RWPE1 (cell line): ENCODE results near the gene ZCCHC24.

Experiments used
- CTCF ChIA-PET: fragments of 350-600 bp; sonication (Branson Sonifier 250); formaldehyde crosslinking; extraction: SDS; loops from one replicate; lab custom pipeline; 2021; lab: Yijun Ruan, JAX
- POLR2A ChIA-PET: fragments of 400-600 bp; formaldehyde crosslinking; extraction: SDS; loops from one replicate; lab custom pipeline; 2020; ENCODE audit warnings: antibody characterized with exemption; ENCODE audit not compliant: low non-redundant PET; lab: Yijun Ruan, JAX
- DNase-seq: peaks from one replicate; pipeline ENCODE4 v3.0.0; 2012; ENCODE audit warnings: low spot score
- H3K27ac ChIP-seq: fragments of 450-650 bp; 2 replicates; pipeline ENCODE4 v1.5.1; 2017
- CTCF ChIP-seq: fragments of 450-650 bp; conservative IDR thresholded peaks from 2 replicates; pipeline ENCODE4 v1.5.1; 2017; ENCODE audit warnings: low read depth, mild to moderate bottlenecking

Gene ZCCHC24

GRCh38 chr10:79407811-79408795 is 37.3 kb downstream of the ZCCHC24 start:
- DNase-seq: no peak
- H3K27ac ChIP-seq: no peak overlapping the region
- CTCF ChIA-PET: no interaction called here
- no peak for TF ChIP-seq CTCF
- POLR2A ChIA-PET: no interaction called here

DNA sequence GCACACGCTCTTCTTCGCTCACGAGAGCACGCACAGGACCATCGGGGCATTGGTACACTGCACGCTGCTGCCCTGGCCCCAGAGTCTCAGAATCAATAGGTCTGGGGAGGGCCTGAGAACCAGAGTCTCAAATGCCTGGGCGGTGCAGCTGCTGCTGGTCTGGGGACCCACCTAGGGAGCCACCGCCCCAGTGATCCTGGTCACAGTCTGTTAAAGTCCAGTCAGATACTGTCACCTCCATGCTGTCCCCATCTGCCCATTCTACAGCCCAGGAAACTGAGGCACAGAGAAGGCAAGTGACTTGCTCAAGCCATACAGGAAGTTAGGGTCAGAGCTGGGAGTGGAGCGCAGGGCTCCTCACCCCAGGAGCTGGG is 38.0 kb downstream of the ZCCHC24 start:
- ChIA-PET CTCF (no interaction called here), POLR2A (no interaction called here)
- no peak overlapping the region for H3K27ac ChIP-seq
- TF ChIP-seq CTCF: no peak
- DNase-seq: no peak

- ChIA-PET POLR2A (no interaction called here), CTCF (interaction anchor here (0.7 kb wide), 2 partner anchors 76 to 173 kb away, joined by 3 to 5 read pairs; no protein-coding TSS in a partner anchor)
- no peak overlapping the region for H3K27ac ChIP-seq
- no peak for TF ChIP-seq CTCF
- no peak for DNase-seq
Measured at GRCh38 chr10:79406683-79407422, 38.6 kb downstream of the ZCCHC24 start.

DNA sequence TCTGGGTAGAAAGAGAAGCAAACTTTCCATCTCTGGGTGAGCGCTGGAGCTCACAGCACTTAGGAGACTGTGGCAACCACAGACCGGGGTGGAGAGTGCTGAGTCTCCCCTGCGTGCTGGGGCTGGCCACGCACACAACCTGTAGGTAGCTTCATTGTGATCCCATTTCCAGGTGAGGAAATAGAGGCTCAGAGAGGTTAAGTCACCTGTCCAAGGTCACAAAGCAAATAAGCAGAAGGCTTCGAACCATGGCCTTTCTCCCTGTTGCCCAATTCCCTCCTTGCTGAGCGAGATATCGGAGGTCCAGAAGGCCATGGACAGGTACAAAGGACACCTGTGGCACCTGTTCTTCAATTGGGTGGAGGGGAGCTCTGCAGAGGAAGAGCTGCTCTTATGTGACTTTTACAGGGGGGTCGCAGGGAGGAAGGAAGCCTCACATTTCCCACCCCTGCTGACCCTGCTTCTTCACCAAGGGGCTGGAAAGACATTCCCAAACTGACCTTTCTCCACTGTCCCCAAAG is 39.4 kb downstream of the ZCCHC24 start:
- no peak for TF ChIP-seq CTCF
- POLR2A ChIA-PET: no interaction called here
- no peak for DNase-seq
- no peak overlapping the region for H3K27ac ChIP-seq
- CTCF ChIA-PET: interaction anchor here (0.6 to 0.7 kb wide), 2 partner anchors 31 to 174 kb away, joined by 3 to 5 read pairs; no protein-coding TSS in a partner anchor

DNA sequence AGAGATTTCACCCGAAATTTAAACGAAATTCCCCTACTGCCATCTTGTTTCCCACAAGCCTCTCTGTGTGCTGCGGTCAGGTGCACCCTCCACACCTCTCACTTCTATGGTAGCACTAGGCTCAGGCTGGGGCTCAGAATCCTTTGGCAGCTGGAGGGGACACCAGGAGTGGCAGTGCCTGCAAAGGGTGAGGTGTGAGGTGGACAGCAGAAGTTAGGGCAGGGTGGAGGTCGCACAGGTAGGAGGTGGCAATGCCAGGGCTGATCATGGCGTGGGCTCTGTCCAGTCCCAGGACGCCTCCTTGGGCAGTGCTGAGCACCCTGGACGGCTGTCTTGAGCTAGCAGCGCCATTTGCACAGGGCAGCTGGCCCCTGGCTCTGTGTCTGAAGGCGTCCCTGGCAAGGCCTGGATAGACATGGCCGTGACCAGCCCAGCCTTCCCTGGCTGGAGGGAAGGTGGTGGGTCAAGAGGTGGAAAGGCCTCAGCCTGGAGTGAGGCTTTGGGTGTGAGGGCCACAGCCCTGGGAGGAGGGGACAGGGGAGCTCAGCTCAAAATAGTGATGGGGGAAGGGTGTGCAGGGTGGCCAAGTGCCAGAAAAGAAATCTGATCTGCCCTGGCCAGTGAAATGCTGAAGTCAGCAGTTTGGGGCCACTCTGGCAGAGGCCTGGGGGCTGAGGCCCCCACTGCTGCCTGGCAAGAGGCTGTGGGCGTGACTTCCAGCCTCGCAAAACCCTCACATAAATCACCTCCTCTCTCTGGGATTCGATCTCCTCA is 40.0 kb downstream of the ZCCHC24 start:
- ChIA-PET CTCF (interaction anchor here (0.6 kb wide), 1 partner anchor 31 kb away, joined by 5 read pairs; no protein-coding TSS in a partner anchor), POLR2A (no interaction called here)
- TF ChIP-seq CTCF: no peak
- DNase-seq: no peak
- H3K27ac ChIP-seq: no peak overlapping the region
